ENCODE data around the gene ADCY6.

DNA sequence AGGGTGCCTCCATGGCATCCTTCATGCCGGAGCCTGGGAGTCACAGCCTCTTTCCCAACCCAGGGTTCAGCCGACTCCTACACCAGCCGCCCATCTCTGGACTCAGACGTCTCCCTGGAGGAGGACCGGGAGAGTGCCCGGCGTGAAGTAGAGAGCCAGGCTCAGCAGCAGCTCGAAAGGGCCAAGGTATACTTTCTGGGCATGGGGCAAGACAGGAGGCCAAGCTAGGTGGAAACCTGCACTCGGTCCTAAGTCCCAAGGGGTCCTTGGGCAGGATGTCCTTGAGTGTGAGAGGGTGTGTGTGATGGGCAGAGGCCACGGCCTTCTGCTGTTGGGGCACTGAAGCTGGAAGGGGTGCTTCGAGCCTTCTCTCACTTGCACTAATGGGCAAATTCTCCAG lies 34.4 kb upstream of the ADCY6 start:
- TF ChIP-seq, protein P1, sequence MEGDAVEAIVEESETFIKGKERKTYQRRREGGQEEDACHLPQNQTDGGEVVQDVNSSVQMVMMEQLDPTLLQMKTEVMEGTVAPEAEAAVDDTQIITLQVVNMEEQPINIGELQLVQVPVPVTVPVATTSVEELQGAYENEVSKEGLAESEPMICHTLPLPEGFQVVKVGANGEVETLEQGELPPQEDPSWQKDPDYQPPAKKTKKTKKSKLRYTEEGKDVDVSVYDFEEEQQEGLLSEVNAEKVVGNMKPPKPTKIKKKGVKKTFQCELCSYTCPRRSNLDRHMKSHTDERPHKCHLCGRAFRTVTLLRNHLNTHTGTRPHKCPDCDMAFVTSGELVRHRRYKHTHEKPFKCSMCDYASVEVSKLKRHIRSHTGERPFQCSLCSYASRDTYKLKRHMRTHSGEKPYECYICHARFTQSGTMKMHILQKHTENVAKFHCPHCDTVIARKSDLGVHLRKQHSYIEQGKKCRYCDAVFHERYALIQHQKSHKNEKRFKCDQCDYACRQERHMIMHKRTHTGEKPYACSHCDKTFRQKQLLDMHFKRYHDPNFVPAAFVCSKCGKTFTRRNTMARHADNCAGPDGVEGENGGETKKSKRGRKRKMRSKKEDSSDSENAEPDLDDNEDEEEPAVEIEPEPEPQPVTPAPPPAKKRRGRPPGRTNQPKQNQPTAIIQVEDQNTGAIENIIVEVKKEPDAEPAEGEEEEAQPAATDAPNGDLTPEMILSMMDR (IDR thresholded peaks at IDR 0.05; ENCODE audit: insufficient read depth, low read length): no peak
- no peak for TF ChIP-seq POLR2AphosphoS5 (IDR thresholded peaks at IDR 0.05; ENCODE audit: low read depth)
- TF ChIP-seq, protein P2, sequence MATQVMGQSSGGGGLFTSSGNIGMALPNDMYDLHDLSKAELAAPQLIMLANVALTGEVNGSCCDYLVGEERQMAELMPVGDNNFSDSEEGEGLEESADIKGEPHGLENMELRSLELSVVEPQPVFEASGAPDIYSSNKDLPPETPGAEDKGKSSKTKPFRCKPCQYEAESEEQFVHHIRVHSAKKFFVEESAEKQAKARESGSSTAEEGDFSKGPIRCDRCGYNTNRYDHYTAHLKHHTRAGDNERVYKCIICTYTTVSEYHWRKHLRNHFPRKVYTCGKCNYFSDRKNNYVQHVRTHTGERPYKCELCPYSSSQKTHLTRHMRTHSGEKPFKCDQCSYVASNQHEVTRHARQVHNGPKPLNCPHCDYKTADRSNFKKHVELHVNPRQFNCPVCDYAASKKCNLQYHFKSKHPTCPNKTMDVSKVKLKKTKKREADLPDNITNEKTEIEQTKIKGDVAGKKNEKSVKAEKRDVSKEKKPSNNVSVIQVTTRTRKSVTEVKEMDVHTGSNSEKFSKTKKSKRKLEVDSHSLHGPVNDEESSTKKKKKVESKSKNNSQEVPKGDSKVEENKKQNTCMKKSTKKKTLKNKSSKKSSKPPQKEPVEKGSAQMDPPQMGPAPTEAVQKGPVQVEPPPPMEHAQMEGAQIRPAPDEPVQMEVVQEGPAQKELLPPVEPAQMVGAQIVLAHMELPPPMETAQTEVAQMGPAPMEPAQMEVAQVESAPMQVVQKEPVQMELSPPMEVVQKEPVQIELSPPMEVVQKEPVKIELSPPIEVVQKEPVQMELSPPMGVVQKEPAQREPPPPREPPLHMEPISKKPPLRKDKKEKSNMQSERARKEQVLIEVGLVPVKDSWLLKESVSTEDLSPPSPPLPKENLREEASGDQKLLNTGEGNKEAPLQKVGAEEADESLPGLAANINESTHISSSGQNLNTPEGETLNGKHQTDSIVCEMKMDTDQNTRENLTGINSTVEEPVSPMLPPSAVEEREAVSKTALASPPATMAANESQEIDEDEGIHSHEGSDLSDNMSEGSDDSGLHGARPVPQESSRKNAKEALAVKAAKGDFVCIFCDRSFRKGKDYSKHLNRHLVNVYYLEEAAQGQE (IDR thresholded peaks at IDR 0.05; ENCODE audit: insufficient replicate concordance, low read depth): no peak

Data from HL-60 (cell line).